Left lobe of liver (tissue), 2 donors: ENCODE measurements around the gene ZNF740. TPM values are rescaled to one million over a fixed set of nuclear protein-coding genes. Genes with fewer than 3 reads are reported as not detected.

ENCODE experiments used
- ATAC-seq: fragments of 200-7000 bp; cut with Tn5 transposase; one replicate; pipeline ENCODE4 v1.9.1; 2020; ENCODE audit warnings: mild to moderate bottlenecking, moderate library complexity
- DNase-seq: peaks from one replicate; pipeline ENCODE4 v3.0.0-alpha.2; 2020; ENCODE audit warnings: low spot score
- total RNA-seq: library from RNA; stranded (reverse); gene quantifications from one replicate; pipeline ENCODE4 v1.2.1, GENCODE V29; 2021
- donor health status: DM: no; HTN: no; CAD: no; lungs with moderate emphysema.
- donor health status: DM: no; HTN: yes; CAD: no.

Gene ZNF740
- total RNA-seq, 1 donor from 2014 or later, result 25.9 TPM

GRCh38 chr12:53241623-53242412 lies 61.3 kb downstream of the ZNF740 start:
- DNase-seq (no peak), ATAC-seq (no peak)

DNA sequence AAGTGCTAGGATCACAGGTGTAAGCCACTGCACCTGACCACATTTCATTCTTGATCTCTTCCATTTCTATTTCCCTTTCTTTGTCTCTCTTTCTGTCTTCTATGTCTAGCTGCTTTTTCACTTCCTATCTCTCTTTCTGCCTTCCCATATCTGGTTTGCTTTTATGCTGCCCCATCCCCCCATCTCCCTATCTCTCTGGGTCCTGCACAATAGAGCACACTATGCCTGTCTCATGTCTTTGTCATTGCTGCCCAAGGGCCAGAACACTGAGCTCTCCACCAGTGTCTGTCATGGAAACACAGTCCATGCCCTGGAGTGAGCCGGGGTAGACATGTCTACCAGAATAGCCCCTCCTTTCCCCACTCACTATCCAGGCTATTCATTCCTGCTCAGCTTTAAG lies 63.8 kb downstream of the ZNF740 start:
- ATAC-seq (no peak), DNase-seq (no peak)

Other genes starting within 250 kb of the ZNF740 start
- 194 TPM for gene KRT18, start 231.6 kb upstream of the ZNF740 start, total RNA-seq
- gene EIF4B, start 174.3 kb upstream of the ZNF740 start, total RNA-seq, result 184 TPM
- gene TNS2, start 130.7 kb upstream of the ZNF740 start, total RNA-seq, result 146 TPM
- gene SPRYD3, start 101.3 kb upstream of the ZNF740 start, total RNA-seq, result 16.2 TPM
- 5.2 TPM for gene IGFBP6, start 83.1 kb upstream of the ZNF740 start, total RNA-seq
- gene SOAT2, start 77.2 kb upstream of the ZNF740 start, total RNA-seq, result 0.25 TPM
- gene CSAD, start 203 bp downstream of the ZNF740 start, total RNA-seq, result 53.6 TPM
- 8.6 TPM for gene ITGB7, start 26.5 kb downstream of the ZNF740 start, total RNA-seq
- 2.5 TPM for gene RARG, start 51.5 kb downstream of the ZNF740 start, total RNA-seq
- 0.73 TPM for gene ESPL1, start 87.6 kb downstream of the ZNF740 start, total RNA-seq
- 114 TPM for gene PFDN5, start 114.8 kb downstream of the ZNF740 start, total RNA-seq
- 24.0 TPM for gene MYG1, start 119.0 kb downstream of the ZNF740 start, total RNA-seq
- gene AAAS, start 140.9 kb downstream of the ZNF740 start, total RNA-seq, result 28.2 TPM
- not detected for gene SP7, start 155.6 kb downstream of the ZNF740 start, total RNA-seq
- gene SP1, start 199.5 kb downstream of the ZNF740 start, total RNA-seq, result 24.5 TPM
- 0.78 TPM for gene AMHR2, start 243.1 kb downstream of the ZNF740 start, total RNA-seq